OCI-LY3 (cell line): ENCODE data around the gene P2RY6.

Experiments used
- EZH2phosphoT487 ChIP-seq: fragments of 200-600 bp; shearing (Covaris generic); IDR thresholded peaks from 2 replicates; pipeline ENCODE4 v1.6.1; 2018; ENCODE audit warnings: antibody characterized with exemption, mixed run types, low read depth
- TF ChIP-seq, protein P1 (sequence below): fragments of 200-600, 300-600 bp; sonication (generic); IDR thresholded peaks from 2 replicates; pipeline ENCODE4 v1.5.1; 2014; ENCODE audit warnings: antibody characterized with exemption, low read length, low read depth

- TF ChIP-seq, protein P1, sequence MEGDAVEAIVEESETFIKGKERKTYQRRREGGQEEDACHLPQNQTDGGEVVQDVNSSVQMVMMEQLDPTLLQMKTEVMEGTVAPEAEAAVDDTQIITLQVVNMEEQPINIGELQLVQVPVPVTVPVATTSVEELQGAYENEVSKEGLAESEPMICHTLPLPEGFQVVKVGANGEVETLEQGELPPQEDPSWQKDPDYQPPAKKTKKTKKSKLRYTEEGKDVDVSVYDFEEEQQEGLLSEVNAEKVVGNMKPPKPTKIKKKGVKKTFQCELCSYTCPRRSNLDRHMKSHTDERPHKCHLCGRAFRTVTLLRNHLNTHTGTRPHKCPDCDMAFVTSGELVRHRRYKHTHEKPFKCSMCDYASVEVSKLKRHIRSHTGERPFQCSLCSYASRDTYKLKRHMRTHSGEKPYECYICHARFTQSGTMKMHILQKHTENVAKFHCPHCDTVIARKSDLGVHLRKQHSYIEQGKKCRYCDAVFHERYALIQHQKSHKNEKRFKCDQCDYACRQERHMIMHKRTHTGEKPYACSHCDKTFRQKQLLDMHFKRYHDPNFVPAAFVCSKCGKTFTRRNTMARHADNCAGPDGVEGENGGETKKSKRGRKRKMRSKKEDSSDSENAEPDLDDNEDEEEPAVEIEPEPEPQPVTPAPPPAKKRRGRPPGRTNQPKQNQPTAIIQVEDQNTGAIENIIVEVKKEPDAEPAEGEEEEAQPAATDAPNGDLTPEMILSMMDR, result no peak
- TF ChIP-seq EZH2phosphoT487, result no peak
Measured at GRCh38 chr11:73313652-73314051, 41.5 kb downstream of the P2RY6 start.
